Measurements from ENCODE around the gene USP48.

The USP48 gene

GRCh38 chr1:21651214-21652042 lies 131.5 kb downstream of the USP48 start:
- peak in 5 of 6 experiments; percentile 20 to 43 (median 39) for DNase-seq

GRCh38 chr1:21650400-21650799 lies 132.5 kb downstream of the USP48 start:
- DNase-seq: no peak

DNA sequence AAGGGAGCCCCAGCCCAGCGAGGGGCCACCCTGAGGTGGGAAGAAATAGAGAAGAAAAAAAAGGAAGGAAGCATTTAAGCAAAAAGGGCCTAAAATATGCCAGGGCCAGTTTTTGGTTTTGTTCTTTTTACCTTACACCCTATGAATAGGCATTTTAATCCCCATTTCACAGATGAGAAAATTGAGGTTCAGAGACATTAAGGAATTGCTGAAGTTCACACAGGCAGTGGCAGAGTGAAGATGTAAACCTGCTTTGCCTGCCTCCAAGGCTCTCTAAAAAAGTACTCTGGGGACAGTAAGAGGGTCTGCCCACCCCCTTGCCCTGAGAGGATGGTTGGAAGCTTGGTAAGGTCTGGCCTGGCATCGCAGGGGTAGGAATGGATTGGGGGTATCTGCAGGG lies 133.6 kb downstream of the USP48 start:
- no peak for DNase-seq

DNA sequence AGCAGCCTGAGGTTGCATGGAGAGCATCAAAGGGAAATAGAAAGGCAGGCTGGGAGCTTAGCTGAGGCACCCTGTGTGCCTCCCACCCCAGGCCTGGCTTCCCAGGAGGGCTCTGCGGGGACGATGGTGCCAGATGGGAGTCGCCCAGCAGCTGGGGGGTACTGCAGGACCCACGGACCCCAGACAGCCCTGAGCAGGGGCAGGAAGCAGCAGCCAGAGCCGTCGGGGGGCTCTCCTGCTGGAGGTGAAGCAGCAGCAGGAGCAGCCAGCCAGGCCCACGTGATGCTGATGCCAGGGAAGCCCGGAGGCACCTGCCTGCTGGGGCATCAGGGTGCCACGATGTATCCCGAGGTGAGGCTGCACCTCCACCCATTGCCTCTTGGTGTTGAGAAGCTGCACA lies 134.2 kb downstream of the USP48 start:
- DNase-seq: no peak

DNA sequence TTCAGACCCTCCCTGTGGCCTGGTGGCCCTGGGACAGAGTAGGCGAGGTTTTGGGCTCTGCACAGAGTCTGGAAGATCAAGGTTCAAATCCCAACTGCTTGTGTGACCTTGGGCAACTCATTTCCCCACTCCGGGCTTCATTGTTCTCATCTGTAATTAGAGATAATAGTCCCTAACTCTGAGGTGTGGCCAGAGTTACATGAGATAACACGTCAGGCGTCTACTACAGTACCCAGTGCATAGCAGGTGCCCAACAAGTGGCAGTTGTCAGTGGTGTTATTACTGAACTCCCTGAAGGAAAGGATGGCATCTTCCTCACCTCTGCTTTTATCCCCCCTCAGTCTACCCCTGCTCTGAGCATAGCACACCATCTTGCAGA lies 134.6 kb downstream of the USP48 start:
- no peak for DNase-seq

DNA sequence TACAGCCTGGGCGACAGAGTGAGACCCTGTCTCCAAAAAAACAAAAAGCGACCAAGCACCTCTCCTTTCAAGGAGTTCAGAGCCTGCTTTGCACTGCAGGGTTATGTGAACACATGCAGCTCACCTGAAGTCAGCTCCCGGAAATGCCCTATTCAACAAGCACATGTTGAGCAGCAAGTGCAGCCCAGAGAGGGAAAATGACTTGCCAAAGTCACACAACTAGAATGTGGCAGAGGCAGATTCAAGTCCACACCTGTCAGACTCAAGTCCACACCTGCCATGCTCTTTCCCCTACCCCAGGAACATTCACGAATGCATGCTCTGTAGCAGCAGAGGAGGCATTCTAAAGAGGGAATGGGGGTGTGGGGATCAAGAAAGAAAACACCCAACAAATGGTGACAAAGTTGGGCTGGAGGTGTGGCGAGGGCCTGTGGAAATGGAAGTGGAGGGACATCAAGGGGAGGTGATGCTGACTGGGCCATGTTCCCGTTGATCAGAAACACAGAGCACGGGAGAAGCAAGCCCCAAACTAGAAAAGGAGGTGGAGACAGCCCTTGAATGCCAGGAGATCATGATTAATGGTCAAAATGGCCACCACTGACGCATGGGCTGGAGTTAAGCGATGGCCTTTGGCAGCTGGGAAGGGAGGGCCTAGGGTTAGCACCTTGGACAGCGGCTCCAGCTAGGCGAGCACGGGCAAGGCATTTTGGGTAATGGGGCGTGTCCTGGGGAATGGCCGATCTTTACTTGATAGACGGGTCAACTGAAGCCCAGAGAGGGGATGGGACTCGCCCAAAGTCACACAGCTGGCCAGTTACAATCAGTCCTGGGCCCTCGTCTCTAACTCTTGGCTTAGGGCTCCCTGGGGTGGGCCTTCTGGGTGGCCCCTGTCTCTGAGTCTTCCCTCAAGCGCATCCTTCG lies 135.3 kb downstream of the USP48 start:
- peak in 1 of 6 experiments; percentile 4 for DNase-seq

- DNase-seq: no peak
Observed at GRCh38 chr1:21645550-21645949, 137.4 kb downstream of the USP48 start.

DNA sequence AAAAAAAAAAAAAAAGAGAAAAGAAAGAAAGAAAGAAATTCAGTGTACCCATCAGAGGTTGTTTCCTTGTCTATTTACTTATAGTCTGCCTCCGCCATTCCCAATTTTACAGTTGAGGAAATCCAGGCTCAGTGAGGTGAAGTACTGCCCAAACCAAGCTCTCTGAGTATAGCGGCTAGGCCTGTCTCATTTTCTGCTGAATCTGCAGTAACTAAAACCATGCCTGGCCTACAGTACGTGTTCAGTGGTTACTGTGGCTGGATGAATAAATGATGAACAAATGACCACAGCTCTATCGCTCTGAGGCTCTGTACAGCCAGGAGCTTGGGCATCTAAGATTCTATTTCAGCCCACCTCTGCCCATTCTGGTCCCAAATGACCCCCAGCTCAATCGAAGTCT lies 138.0 kb downstream of the USP48 start:
- no peak for DNase-seq

DNA sequence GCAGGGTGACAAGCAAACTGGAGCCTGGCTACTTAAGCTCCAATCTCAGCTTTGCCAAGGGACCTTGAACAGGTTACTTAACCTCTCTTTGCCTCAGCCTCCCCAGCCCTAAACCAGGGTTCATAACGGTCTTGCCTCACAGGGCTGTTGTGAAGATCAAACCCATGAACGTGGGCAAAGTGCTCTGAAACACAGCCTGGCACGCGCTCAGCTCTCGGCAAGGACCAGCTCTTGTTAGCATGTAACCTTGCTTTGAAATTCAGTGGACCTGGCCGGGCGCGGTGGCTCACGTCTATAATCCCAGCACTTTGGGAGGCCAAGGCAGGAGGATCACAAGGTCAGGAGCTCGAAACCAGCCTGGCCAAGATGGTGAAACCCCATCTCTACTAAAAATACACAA lies 138.6 kb downstream of the USP48 start:
- DNase-seq: no peak

DNA sequence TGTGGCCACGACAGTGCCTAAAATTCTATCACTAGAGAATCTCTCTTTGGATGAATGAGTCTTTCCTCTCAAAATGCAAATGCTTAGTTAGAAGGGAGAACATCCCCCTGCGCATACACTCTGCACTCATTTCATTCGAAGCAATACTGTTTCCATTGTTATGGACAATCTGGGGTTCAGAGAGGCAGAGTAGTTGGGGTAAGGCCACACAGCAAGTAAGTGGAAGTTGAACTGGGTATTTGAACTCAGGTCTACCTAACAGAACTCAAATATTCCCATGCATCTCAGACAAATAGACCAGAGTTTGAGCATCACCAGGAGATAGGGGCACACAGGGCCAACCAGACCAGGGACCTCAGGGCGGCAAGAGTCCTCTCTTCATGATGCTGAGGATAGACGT lies 139.3 kb downstream of the USP48 start:
- DNase-seq: no peak

GRCh38 chr1:21641967-21642739 lies 140.8 kb downstream of the USP48 start:
- DNase-seq: no peak

DNA sequence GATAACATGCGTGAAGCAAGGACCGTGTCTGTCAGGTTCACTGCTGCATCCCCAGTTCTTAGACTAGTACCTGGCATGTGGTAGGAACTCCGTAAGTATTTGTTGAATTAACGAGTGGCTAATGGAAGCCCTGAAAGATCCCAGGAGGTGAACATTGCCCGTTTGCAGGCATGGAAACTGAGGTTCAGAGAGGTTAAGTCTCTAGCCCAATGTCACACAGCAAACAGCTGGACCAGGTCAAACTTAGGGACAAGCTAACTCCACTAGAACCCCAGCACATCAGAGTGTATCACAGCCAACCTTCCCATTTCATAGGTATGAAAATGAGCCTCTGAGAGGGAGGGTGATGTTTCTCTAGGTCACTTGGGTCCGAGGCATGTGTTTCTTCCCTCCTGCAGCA lies 141.4 kb downstream of the USP48 start:
- no peak for DNase-seq

GRCh38 chr1:21641076-21641475 lies 141.9 kb downstream of the USP48 start:
- DNase-seq: no peak

- no peak for DNase-seq
Observed at GRCh38 chr1:21640653-21641052, 142.3 kb downstream of the USP48 start.

DNA sequence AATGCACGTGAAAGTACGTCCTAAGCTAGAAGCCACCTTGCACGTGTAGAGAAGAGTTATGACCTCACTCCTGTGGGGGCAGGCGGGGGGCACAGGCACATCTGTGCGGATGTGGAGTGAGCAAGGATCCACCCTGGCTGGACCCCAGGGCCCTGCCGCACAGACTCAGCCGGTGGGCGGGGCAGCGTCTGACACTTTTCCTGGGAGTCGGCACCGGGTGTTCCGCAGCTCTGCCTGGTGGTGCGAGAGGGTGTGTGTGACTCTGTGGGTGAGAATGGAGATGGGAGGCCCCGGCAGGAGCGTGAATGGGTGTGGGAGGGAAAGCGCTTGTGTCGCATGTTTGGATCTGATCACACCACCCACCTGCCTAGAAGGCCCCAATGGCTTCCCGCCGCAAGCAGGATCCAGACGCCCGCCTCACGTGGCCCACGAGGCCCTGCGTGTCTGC lies 143.3 kb downstream of the USP48 start:
- no peak for DNase-seq

- DNase-seq: no peak
Observed at GRCh38 chr1:21638531-21639341, 144.2 kb downstream of the USP48 start.

GRCh38 chr1:21637514-21637913 lies 145.4 kb downstream of the USP48 start:
- DNase-seq: no peak

- no peak for DNase-seq
Observed at GRCh38 chr1:21636029-21636428, 146.9 kb downstream of the USP48 start.

- no peak for DNase-seq
Observed at GRCh38 chr1:21634806-21635535, 148.0 kb downstream of the USP48 start.

DNA sequence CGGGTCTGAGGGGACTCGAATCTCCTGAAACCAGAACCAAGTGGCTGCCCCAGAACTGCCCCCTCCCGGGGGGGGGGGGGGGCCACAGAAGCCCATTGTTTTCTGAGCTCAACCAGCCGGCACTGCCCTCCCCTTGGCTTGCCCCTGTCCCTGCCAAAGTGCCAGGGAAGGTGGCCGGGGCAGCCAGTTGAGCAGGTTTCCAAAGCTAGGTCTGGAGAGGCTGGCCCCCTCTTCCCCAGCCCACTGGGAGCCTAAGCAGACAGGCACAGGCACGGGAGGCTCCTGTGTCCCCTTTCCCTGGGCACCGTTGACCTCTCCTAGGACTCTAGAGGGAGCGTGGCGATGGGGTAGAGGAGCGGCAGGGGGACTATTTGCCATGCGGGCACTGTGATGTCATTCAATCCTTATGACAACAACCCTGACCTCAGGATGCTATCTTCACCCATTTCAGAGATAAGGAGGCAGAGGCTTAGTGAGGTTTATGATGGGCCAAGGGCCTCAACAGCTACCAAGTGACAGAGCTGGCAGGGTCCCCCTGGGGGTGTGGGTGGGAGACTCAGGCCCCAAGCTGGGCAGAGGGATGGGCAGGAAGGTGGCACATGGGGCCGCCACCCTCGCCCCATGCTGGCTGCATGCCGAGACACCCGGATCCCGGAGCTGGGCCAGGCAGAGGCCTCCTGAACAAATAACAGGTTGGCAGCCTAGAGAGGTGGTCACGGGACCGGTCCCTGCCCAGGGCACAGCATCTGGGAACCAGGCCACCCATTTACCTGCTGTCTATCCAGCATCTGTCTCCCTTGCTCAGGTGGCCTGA lies 148.8 kb downstream of the USP48 start:
- no peak for DNase-seq
